H1 (cell line): ENCODE data around the gene CRACDL. TPM values are rescaled to one million over a fixed set of nuclear protein-coding genes. Genes with fewer than 3 reads are reported as not detected.

ENCODE experiments used
- ASH2L ChIP-seq: fragments of 200-600, 300-600 bp; sonication (generic); IDR thresholded peaks from one replicate; pipeline ENCODE4 v1.7.1; 2017; ENCODE audit warnings: low read length
- CHD7 ChIP-seq: fragments of 300-600 bp; sonication (generic); IDR thresholded peaks from 2 replicates; pipeline ENCODE4 v1.7.1; 2012; ENCODE audit warnings: low read length, moderate library complexity, mild to moderate bottlenecking, inconsistent platforms; ENCODE audit not compliant: insufficient replicate concordance
- E2F6 ChIP-seq: IDR thresholded peaks from 2 replicates; pipeline ENCODE4 v1.6.1; 2012; ENCODE audit warnings: inconsistent platforms
- EZH2 ChIP-seq: fragments of 200-600 bp; sonication (generic); IDR thresholded peaks from 2 replicates; pipeline ENCODE4 v1.7.1; 2012; ENCODE audit warnings: low read depth, mild to moderate bottlenecking, moderate library complexity, low read length, inconsistent platforms; ENCODE audit not compliant: severe bottlenecking
- GTF2F1 ChIP-seq: IDR thresholded peaks from 2 replicates; pipeline ENCODE4 v1.6.1; 2012; ENCODE audit warnings: low read depth, low read length, improper control_type of control experiment, borderline replicate concordance
- NANOG ChIP-seq: IDR thresholded peaks from 2 replicates; pipeline ENCODE4 v1.6.1; 2011; ENCODE audit warnings: low read length, low read depth, mild to moderate bottlenecking, inconsistent platforms; ENCODE audit not compliant: insufficient read depth, poor library complexity, severe bottlenecking
- PHF8 ChIP-seq: fragments of 200-600 bp; sonication (generic); conservative IDR thresholded peaks from 2 replicates; pipeline ENCODE4 v1.7.1; 2012; ENCODE audit warnings: low read depth, mild to moderate bottlenecking, inconsistent platforms, low read length, moderate library complexity
- RFX5 ChIP-seq: IDR thresholded peaks from 2 replicates; pipeline ENCODE4 v1.6.1; 2011; ENCODE audit warnings: low read depth, low read length, improper control_type of control experiment, borderline replicate concordance
- YY1 ChIP-seq: IDR thresholded peaks from 2 replicates; pipeline ENCODE4 v1.6.1; 2011; ENCODE audit warnings: low read depth, mild to moderate bottlenecking, low read length
- polyA plus RNA-seq, 7 experiments: library from polyadenylated mRNA; depleted of rRNA in 3 of 7; stranded (reverse) in 5 of 7; unstranded in 2 of 7; fragments of >200 nt in 5 of 7; fragments of 200-250 nt in 2 of 7; gene quantifications; 1 replicate in 5 of 7; 2 replicates in 1 of 7; 4 replicates in 1 of 7; pipeline versions ENCODE4 v1.2.1 to v1.2.3, GENCODE V29; 2011 to 2013; ENCODE audit warnings: missing spikeins in 2 of 7, mixed read lengths in 2 of 7
- total RNA-seq: library from RNA; stranded (reverse); fragmentation: NEBNext Ultra II Directional; extraction: Animal tissue kit (Norgen Biotek cat#: 25700); gene quantifications from 2 replicates; pipeline ENCODE4 v1.2.1, GENCODE V29; 2021

The CRACDL gene
- total and polyA plus RNA-seq, 2 of the 8 experiments (the other 6 are each of a cell fraction or from before 2014, with no cell fraction given) = 0.07 to 0.38 TPM

GRCh38 chr2:98822301-98823164 is 113.5 kb downstream of the CRACDL start (continued):
- no peak for TF ChIP-seq CHD7
- peak; percentile 66 for TF ChIP-seq ASH2L
- TF ChIP-seq YY1 = no peak
- peak; percentile 47 for TF ChIP-seq EZH2
- no peak for TF ChIP-seq RFX5
- no peak for TF ChIP-seq PHF8
- TF ChIP-seq NANOG = no peak
- TF ChIP-seq GTF2F1 = no peak
- TF ChIP-seq E2F6 = peak; percentile 99
